ENCODE data around the gene C1RL.

C1RL gene

DNA sequence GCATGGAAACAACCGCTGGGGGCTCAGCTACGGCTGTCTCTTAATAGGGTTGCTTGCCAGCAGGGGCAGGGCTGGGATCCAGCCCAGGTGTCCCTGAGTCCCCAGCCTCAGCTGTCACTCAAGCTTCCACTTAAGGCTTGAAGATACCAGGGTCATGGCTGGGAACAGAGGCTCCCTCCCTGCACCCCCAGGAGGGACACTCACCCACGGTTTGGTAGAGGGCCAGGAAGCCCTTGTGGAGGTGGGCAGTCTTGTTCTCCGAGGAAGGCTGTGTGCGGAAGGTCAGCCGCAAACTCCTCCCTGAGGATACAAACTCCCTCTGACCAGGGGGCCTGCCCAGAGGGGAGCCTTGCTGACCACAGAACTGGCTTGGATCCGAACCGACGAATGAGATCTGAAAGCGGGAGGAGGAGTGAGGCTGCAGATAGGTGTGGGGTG lies 7.3 kb downstream of the C1RL start:
- H3K9me2 ChIP-seq (replicated peaks; ENCODE audit: insufficient read depth, low read length), result no peaks in the 10 kb centered on the region

DNA sequence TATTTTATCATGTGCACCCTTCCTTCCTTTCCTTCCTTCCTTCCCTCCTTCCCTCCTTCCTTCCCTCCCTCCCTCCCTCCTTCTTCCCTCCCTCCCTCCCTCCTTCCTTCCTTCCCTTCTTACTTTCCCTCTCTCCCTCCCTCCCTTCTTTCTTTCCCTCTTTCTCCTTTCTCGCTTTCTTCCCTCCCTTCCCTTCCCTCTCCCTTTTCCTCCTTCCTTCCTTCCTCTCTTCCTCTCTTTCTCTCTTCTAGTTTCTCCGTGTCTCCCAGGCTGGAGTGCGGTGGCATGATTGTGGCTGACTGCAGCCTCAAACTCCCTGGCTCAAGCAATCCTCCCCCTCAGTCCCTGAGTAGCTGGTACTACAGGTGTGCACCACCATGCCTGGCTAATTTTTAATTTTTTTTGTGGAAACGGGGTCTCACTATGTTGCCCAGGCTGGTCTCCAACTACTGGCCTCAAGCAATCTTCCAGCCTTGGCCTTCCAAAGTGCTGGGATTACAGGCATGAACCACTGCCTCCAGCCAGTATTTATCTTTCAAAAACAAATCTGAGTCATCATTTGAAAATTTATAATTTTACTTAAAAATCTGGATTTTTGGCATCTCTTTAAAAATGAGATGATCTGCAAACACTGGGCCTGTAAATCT lies 7.8 kb downstream of the C1RL start:
- TF ChIP-seq, protein P1, sequence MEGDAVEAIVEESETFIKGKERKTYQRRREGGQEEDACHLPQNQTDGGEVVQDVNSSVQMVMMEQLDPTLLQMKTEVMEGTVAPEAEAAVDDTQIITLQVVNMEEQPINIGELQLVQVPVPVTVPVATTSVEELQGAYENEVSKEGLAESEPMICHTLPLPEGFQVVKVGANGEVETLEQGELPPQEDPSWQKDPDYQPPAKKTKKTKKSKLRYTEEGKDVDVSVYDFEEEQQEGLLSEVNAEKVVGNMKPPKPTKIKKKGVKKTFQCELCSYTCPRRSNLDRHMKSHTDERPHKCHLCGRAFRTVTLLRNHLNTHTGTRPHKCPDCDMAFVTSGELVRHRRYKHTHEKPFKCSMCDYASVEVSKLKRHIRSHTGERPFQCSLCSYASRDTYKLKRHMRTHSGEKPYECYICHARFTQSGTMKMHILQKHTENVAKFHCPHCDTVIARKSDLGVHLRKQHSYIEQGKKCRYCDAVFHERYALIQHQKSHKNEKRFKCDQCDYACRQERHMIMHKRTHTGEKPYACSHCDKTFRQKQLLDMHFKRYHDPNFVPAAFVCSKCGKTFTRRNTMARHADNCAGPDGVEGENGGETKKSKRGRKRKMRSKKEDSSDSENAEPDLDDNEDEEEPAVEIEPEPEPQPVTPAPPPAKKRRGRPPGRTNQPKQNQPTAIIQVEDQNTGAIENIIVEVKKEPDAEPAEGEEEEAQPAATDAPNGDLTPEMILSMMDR (IDR thresholded peaks at IDR 0.05; ENCODE audit: insufficient read depth, low read length, poor library complexity, severe bottlenecking), result no peak
- Histone ChIP-seq H3K4me2 (ENCODE audit: low read depth, low read length, poor library complexity, severe bottlenecking) (no peak overlapping the region), H3K4me3 (ENCODE audit: insufficient read depth, low read length, poor library complexity, severe bottlenecking) (no peak overlapping the region), H2AFZ (ENCODE audit: low read depth, low read length, severe bottlenecking) (no peak overlapping the region), H3K27ac (ENCODE audit: low read depth, low read length) (no peak overlapping the region), H3K79me2 (ENCODE audit: insufficient read depth, low read length) (no peaks in the 10 kb centered on the region), H3K9ac (ENCODE audit: low read length) (no peak overlapping the region), H3K9me2 (replicated peaks; ENCODE audit: insufficient read depth, low read length) (no peaks in the 10 kb centered on the region), H3K27me3 (ENCODE audit: low read length) (no peaks in the 10 kb centered on the region), H4K20me1 (ENCODE audit: low read depth, low read length) (no peaks in the 10 kb centered on the region), H3K9me3 (ENCODE audit: insufficient read depth, low read length) (peaks cover 4% of the 10 kb centered on the region), H3F3A (ENCODE audit: insufficient read depth) (no peaks in the 10 kb centered on the region), H3K36me3 (ENCODE audit: low read length) (no peaks in the 10 kb centered on the region; the same call in 1 of the 2 replicates)

More for the DNA sequence above, 7.3 kb downstream of the C1RL start:
- Histone ChIP-seq H4K20me1 (ENCODE audit: low read depth, low read length) (no peaks in the 10 kb centered on the region), H3K4me3 (ENCODE audit: insufficient read depth, low read length, poor library complexity, severe bottlenecking) (no peak overlapping the region), H3K79me2 (ENCODE audit: insufficient read depth, low read length) (no peaks in the 10 kb centered on the region), H3K36me3 (ENCODE audit: low read length) (no peaks in the 10 kb centered on the region; the same call in 1 of the 2 replicates), H3K27ac (ENCODE audit: low read depth, low read length) (no peak overlapping the region), H3K9me3 (ENCODE audit: insufficient read depth, low read length) (peaks cover 7% of the 10 kb centered on the region), H3K4me2 (ENCODE audit: low read depth, low read length, poor library complexity, severe bottlenecking) (no peak overlapping the region), H2AFZ (ENCODE audit: low read depth, low read length, severe bottlenecking) (no peak overlapping the region), H3F3A (ENCODE audit: insufficient read depth) (no peaks in the 10 kb centered on the region), H3K27me3 (ENCODE audit: low read length) (no peaks in the 10 kb centered on the region), H3K9ac (ENCODE audit: low read length) (no peak overlapping the region)
- TF ChIP-seq, protein P1 (IDR thresholded peaks at IDR 0.05; ENCODE audit: insufficient read depth, low read length, poor library complexity, severe bottlenecking), result no peak

DNA sequence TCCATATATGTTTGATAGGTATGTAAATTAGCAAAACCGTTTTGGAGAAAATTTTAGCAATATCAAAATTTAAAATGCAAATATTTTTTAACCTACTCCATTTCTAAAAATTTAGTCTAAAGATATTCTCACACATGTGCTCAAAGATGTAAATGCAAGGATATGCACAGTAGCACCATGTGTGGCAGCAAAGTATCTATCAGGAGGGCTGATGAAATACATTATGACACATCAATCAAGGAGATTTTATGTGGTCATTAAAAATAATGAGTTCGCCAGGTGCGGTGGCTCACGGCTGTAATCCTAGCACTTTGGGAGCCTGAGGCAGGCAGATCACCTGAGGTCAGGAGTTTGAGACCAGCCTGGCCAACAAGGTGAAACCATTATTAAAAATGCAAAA lies 8.8 kb downstream of the C1RL start:
- Histone ChIP-seq H3K27ac (ENCODE audit: low read depth, low read length) (no peak overlapping the region), H3F3A (ENCODE audit: insufficient read depth) (no peaks in the 10 kb centered on the region), H2AFZ (ENCODE audit: low read depth, low read length, severe bottlenecking) (no peak overlapping the region), H3K36me3 (ENCODE audit: low read length) (no peaks in the 10 kb centered on the region), H3K4me3 (ENCODE audit: insufficient read depth, low read length, poor library complexity, severe bottlenecking) (no peak overlapping the region), H3K9ac (ENCODE audit: low read length) (no peak overlapping the region), H3K79me2 (ENCODE audit: insufficient read depth, low read length) (no peaks in the 10 kb centered on the region), H4K20me1 (ENCODE audit: low read depth, low read length) (no peaks in the 10 kb centered on the region), H3K9me3 (ENCODE audit: insufficient read depth, low read length) (no peaks in the 10 kb centered on the region), H3K4me2 (ENCODE audit: low read depth, low read length, poor library complexity, severe bottlenecking) (no peak overlapping the region), H3K27me3 (ENCODE audit: low read length) (no peaks in the 10 kb centered on the region), H3K9me2 (replicated peaks; ENCODE audit: insufficient read depth, low read length) (no peaks in the 10 kb centered on the region)
- TF ChIP-seq, protein P1 (IDR thresholded peaks at IDR 0.05; ENCODE audit: insufficient read depth, low read length, poor library complexity, severe bottlenecking), result no peak
- TF ChIP-seq EZH2phosphoT487 (conservative IDR thresholded peaks at IDR 0.05; ENCODE audit: low read length), result no peak
